Measurements from ENCODE around the gene GRM8.

DNA sequence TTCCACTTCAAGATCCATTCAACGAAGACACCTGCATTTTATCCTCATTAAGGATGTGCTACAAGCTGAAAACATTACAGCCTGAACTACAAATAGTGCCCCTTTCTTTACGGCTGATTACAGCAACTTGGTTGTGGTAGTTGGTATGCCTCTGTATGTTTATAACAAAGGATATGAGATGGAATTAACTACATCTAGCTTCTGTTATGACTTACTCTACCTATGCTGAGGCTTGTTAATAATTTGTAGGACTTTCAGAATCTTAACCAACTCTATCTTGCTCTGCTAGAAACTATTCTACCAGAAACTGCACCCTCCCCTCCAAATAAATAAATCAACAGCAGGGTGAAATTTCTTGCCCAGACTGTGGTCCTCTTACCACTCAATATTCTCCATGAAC lies 448.1 kb downstream of the GRM8 start:
- TF ChIP-seq, protein P1, sequence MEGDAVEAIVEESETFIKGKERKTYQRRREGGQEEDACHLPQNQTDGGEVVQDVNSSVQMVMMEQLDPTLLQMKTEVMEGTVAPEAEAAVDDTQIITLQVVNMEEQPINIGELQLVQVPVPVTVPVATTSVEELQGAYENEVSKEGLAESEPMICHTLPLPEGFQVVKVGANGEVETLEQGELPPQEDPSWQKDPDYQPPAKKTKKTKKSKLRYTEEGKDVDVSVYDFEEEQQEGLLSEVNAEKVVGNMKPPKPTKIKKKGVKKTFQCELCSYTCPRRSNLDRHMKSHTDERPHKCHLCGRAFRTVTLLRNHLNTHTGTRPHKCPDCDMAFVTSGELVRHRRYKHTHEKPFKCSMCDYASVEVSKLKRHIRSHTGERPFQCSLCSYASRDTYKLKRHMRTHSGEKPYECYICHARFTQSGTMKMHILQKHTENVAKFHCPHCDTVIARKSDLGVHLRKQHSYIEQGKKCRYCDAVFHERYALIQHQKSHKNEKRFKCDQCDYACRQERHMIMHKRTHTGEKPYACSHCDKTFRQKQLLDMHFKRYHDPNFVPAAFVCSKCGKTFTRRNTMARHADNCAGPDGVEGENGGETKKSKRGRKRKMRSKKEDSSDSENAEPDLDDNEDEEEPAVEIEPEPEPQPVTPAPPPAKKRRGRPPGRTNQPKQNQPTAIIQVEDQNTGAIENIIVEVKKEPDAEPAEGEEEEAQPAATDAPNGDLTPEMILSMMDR (IDR thresholded peaks at IDR 0.05), result no peak
- TF ChIP-seq EP300 (IDR thresholded peaks at IDR 0.05), result no peak
- TF ChIP-seq RFX5 (IDR thresholded peaks at IDR 0.05), result no peak
- TF ChIP-seq, protein P2, sequence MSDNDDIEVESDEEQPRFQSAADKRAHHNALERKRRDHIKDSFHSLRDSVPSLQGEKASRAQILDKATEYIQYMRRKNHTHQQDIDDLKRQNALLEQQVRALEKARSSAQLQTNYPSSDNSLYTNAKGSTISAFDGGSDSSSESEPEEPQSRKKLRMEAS (IDR thresholded peaks at IDR 0.05), result no peak
- no peak for TF ChIP-seq KDM1A (IDR thresholded peaks at IDR 0.05; ENCODE audit: low read depth)
- TF ChIP-seq CHD2 (IDR thresholded peaks at IDR 0.05; ENCODE audit: low read length, partially characterized antibody), result no peak
- no peak for TF ChIP-seq FOSL2 (IDR thresholded peaks at IDR 0.05)
- TF ChIP-seq FOSL2 (CRISPR knock-in tag; IDR thresholded peaks at IDR 0.05), result no peak
- TF ChIP-seq, protein P3, sequence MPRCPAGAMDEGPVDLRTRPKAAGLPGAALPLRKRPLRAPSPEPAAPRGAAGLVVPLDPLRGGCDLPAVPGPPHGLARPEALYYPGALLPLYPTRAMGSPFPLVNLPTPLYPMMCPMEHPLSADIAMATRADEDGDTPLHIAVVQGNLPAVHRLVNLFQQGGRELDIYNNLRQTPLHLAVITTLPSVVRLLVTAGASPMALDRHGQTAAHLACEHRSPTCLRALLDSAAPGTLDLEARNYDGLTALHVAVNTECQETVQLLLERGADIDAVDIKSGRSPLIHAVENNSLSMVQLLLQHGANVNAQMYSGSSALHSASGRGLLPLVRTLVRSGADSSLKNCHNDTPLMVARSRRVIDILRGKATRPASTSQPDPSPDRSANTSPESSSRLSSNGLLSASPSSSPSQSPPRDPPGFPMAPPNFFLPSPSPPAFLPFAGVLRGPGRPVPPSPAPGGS (IDR thresholded peaks at IDR 0.05), result no peak
- no peak for TF ChIP-seq CHD4 (IDR thresholded peaks at IDR 0.05; ENCODE audit: borderline replicate concordance)
- TF ChIP-seq ESRRA (IDR thresholded peaks at IDR 0.05; ENCODE audit: borderline replicate concordance, low read length), result no peak
